ENCODE results near the gene LSM4. TPM values are rescaled to one million over a fixed set of nuclear protein-coding genes. Genes with fewer than 3 reads are reported as not detected.

Gene LSM4
- total and polyA plus RNA-seq, 2 of the 13 experiments (the other 11 are each of a cell fraction or from before 2014, with no cell fraction given), result 65.8 to 166 TPM

DNA sequence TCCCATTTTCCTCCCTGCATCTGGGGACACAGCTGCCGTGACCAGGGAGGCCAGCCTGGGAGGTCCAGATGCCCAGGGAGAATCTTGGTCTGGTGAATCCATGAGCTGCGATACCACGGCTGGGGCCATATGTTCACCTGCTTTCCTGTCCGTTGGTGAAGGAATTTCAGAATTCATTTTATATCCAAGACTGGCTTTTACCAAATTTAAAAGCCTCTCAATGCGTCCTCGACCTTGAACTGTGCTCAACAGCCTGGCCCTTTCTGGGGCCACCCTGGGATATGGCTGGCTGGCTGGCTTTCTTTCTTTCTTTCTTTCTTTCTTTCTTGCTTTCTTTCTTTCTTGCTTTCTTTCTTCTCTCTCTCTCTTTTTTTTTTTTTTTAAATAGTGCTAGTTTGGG is 40.9 kb upstream of the LSM4 start:
- H3K9ac ChIP-seq (ENCODE audit: insufficient read depth, low read depth, low read length), result peak overlapping the region; percentile 75; the same call in 1 of the 2 replicates
- intact Hi-C loops (cut with micrococcal nuclease; ENCODE audit: unreplicated experiment), result no loop called here
- TF ChIP-seq, protein P1, sequence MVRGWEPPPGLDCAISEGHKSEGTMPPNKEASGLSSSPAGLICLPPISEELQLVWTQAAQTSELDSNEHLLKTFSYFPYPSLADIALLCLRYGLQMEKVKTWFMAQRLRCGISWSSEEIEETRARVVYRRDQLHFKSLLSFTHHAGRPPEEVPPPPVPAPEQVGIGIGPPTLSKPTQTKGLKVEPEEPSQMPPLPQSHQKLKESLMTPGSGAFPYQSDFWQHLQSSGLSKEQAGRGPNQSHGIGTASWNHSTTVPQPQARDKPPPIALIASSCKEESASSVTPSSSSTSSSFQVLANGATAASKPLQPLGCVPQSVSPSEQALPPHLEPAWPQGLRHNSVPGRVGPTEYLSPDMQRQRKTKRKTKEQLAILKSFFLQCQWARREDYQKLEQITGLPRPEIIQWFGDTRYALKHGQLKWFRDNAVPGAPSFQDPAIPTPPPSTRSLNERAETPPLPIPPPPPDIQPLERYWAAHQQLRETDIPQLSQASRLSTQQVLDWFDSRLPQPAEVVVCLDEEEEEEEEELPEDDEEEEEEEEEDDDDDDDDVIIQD (CRISPR knock-in tag; IDR thresholded peaks at IDR 0.05; ENCODE audit: low read depth), result no peak
- 0 out of 2 replicates have a peak, but pooled peaks have one; percentile 53 for TF ChIP-seq U2AF2 (IDR thresholded peaks at IDR 0.05; ENCODE audit: low read depth, low read length)
- TF ChIP-seq DNMT1 (CRISPR knock-in tag; IDR thresholded peaks at IDR 0.05), result no peak
- no peak for TF ChIP-seq STAG1 (CRISPR knock-in tag; IDR thresholded peaks at IDR 0.05)
- TF ChIP-seq, protein P2, sequence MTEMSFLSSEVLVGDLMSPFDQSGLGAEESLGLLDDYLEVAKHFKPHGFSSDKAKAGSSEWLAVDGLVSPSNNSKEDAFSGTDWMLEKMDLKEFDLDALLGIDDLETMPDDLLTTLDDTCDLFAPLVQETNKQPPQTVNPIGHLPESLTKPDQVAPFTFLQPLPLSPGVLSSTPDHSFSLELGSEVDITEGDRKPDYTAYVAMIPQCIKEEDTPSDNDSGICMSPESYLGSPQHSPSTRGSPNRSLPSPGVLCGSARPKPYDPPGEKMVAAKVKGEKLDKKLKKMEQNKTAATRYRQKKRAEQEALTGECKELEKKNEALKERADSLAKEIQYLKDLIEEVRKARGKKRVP (CRISPR knock-in tag; IDR thresholded peaks at IDR 0.05), result no peak
- TF ChIP-seq ZNF746 (CRISPR knock-in tag; IDR thresholded peaks at IDR 0.05), result no peak
- TF ChIP-seq DZIP1 (CRISPR knock-in tag; IDR thresholded peaks at IDR 0.05), result no peak
- no peak for TF ChIP-seq ZSCAN20 (CRISPR knock-in tag; IDR thresholded peaks at IDR 0.05; ENCODE audit: borderline replicate concordance)
- 0 out of 2 replicates have a peak, but pooled peaks have one; percentile 16 for TF ChIP-seq KDM6A (CRISPR knock-in tag; IDR thresholded peaks at IDR 0.05; ENCODE audit: low read depth)
- no peak for TF ChIP-seq SP4 (CRISPR knock-in tag; IDR thresholded peaks at IDR 0.05)
- TF ChIP-seq, protein P3, sequence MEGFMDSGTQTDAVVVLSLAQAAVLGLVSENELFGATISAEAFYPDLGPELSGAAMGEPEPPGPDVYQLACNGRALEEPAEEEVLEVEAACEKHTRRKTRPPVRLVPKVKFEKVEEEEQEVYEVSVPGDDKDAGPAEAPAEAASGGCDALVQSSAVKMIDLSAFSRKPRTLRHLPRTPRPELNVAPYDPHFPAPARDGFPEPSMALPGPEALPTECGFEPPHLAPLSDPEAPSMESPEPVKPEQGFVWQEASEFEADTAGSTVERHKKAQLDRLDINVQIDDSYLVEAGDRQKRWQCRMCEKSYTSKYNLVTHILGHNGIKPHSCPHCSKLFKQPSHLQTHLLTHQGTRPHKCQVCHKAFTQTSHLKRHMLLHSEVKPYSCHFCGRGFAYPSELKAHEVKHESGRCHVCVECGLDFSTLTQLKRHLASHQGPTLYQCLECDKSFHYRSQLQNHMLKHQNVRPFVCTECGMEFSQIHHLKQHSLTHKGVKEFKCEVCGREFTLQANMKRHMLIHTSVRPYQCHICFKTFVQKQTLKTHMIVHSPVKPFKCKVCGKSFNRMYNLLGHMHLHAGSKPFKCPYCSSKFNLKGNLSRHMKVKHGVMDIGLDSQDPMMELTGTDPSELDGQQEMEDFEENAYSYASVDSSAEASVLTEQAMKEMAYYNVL (CRISPR knock-in tag; IDR thresholded peaks at IDR 0.05; ENCODE audit: borderline replicate concordance), result peak; percentile 62; the same call in 1 of the 2 replicates
- no peak for TF ChIP-seq ZBTB21 (CRISPR knock-in tag; IDR thresholded peaks at IDR 0.05)
- TF ChIP-seq ZNF788 (CRISPR knock-in tag; IDR thresholded peaks at IDR 0.05; ENCODE audit: borderline replicate concordance), result 0 out of 2 replicates have a peak, but pooled peaks have one; percentile 25
- TF ChIP-seq SNAI1 (CRISPR knock-in tag; IDR thresholded peaks at IDR 0.05; ENCODE audit: borderline replicate concordance), result no peak
- 0 out of 2 replicates have a peak, but pooled peaks have one; percentile 15 for TF ChIP-seq RARA (CRISPR knock-in tag; IDR thresholded peaks at IDR 0.05)

More for the DNA sequence above, 40.9 kb upstream of the LSM4 start:
- no peaks in the 10 kb centered on the region for H3K9me3 ChIP-seq (ENCODE audit: low read length)
- peaks cover 14 to 42% of the 10 kb centered on the region in 2 experiments for H3K36me3 ChIP-seq (replicated peaks in 1 of 2; ENCODE audit: control insufficient read depth in 1 of 2, insufficient read depth in 2 of 2, low read length in 2 of 2)
- BruUV-seq (replicated peaks), result no TSS peak
- H3K4me3 ChIP-seq (replicated peaks in 1 of 3; ENCODE audit: insufficient read depth in 1 of 3, low read depth in 2 of 3, low read length in 3 of 3), result no peak overlapping the region
- no peaks in the 10 kb centered on the region for H3K27me3 ChIP-seq (ENCODE audit: control insufficient read depth in 1 of 2, insufficient read depth in 2 of 2, low read length in 2 of 2)
- no peak overlapping the region for H2AFZ ChIP-seq (ENCODE audit: low read length)
- FAIRE-seq (no peak), DNase-seq (ENCODE audit: low spot score) (no peak), ATAC-seq (no peak)
- POLR2A ChIA-PET, result interaction anchor here (1.3 to 17.4 kb wide), 9 partner anchors 10 to 171 kb away, joined by 3 to 514 read pairs (median 4); partner anchors contain the start of genes GDF15, LSM4, MPV17L2 and SSBP4
- in situ Hi-C loops (cut with HindIII; ENCODE audit: extremely low pct_ligation_motif_present, low pct_unique_long_range_greater_than_20kb), result no loop called here
- 53% methylated on average over 6 of the region's 6 CpGs for WGBS (ENCODE audit: low lambda C conversion rate)
- no peak overlapping the region for H3K4me2 ChIP-seq (ENCODE audit: low read depth, low read length)
- peak overlapping the region; percentile 90 for H3K27ac ChIP-seq (ENCODE audit: extremely low read length, insufficient read depth, low read length)
- H4K20me1 ChIP-seq (ENCODE audit: insufficient read depth, low read length), result no peaks in the 10 kb centered on the region
- peaks cover 65% of the 10 kb centered on the region for H3K4me1 ChIP-seq (ENCODE audit: insufficient read depth, low read length)
- peaks cover 5% of the 10 kb centered on the region for H3K79me2 ChIP-seq (ENCODE audit: insufficient read depth, low read length)
- CTCF ChIA-PET (ENCODE audit: low intra/inter-chr PET ratio, low total read pairs), result no interaction called here
